ENCODE results near the gene WIPF1.

WIPF1 gene

DNA sequence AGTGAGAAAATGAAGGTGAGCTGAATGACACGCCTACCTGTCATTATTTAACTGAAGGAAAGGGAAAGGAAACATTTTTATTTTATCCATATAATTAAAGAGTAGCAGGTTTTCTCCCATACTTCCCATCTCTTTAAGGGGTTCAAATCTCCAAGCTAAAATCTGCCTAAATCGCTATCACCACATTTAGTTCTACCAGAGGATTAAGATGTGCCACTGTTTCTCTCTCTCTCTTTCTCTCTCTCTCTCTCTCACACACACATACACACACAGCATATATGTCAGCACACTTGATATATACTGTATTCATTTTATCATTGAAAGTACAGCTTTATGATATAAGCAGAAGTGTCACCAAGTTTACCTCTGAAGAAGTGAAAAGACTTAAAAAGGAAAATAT lies 3.1 kb downstream of the WIPF1 start:
- no peak for DNase-seq

DNA sequence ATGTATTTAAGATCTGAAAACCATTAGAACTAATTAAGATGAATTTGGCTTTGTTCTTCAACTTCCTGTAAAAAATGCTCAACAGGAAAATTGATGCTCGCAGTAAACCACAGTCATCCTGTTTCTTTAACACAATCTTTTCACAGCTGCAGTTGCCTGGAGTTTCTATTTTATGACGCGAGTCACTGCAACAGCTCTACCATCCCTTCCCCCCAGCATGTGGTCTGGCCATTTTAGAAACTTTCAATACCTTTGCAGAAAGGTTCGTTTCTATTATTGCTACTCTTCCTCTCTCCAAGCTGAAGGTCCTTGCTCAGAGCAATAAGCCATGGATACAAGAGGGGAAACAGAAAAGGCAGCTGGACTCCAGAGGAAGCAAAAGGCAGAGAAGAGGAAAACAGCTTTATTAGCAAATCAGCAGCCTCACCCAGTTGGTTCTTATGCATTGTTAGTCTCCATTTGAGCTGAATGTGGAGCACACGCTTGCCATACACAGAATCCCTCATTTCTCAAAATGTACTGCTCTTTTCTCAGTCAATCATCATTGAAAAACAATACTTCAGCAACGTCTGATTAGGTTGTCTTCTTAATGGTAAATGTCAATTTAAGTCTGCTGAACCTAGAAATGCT lies 3.9 kb downstream of the WIPF1 start:
- DNase-seq, result peak; percentile 87

- DNase-seq, result peak; percentile 39
These were observed 4.6 kb downstream of the WIPF1 start for GRCh38 chr2:174593041-174593440.

- DNase-seq, result no peak
These were observed 5.9 kb downstream of the WIPF1 start for GRCh38 chr2:174591740-174592139.

DNA sequence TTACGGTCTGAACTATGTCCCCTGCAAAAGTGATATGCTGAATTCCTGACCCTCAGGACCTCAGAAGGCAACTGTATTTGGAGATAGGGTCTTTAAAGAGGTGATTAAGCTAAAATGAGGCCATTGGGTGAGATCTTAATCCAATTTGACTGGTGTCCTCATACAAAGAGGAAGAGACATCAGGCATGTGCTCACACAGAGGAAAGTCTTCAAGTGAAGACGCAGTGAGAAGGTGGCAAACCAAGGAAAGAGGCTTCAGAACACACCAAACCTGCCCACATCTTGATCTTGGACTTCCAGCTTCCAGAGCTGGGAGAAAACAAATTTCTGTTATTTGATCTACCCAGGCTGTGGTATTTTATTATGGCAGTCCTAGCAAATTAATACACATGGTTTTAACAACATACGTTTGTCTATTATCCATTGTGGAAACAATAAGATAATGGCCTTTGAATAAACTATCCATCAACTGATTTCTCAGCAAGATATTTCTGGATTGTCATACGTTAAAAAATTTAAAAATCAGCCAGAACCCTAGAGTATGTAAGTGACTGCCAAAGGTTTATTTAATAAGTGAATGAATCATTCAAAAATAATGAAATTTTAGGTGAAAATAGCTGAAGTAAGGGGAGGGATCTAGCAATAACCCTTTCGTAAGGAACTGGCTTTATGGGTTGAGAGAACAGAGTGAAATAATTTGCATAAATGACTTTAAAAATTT lies 6.5 kb downstream of the WIPF1 start:
- peak; percentile 63 for DNase-seq

- no peak for DNase-seq
These were observed 7.3 kb downstream of the WIPF1 start for GRCh38 chr2:174590346-174590745.

GRCh38 chr2:174589334-174589733 lies 8.3 kb downstream of the WIPF1 start:
- no peak for DNase-seq

GRCh38 chr2:174588463-174588862 lies 9.1 kb downstream of the WIPF1 start:
- DNase-seq, result no peak

- DNase-seq, result no peak
These were observed 10.0 kb downstream of the WIPF1 start for GRCh38 chr2:174587579-174587978.

DNA sequence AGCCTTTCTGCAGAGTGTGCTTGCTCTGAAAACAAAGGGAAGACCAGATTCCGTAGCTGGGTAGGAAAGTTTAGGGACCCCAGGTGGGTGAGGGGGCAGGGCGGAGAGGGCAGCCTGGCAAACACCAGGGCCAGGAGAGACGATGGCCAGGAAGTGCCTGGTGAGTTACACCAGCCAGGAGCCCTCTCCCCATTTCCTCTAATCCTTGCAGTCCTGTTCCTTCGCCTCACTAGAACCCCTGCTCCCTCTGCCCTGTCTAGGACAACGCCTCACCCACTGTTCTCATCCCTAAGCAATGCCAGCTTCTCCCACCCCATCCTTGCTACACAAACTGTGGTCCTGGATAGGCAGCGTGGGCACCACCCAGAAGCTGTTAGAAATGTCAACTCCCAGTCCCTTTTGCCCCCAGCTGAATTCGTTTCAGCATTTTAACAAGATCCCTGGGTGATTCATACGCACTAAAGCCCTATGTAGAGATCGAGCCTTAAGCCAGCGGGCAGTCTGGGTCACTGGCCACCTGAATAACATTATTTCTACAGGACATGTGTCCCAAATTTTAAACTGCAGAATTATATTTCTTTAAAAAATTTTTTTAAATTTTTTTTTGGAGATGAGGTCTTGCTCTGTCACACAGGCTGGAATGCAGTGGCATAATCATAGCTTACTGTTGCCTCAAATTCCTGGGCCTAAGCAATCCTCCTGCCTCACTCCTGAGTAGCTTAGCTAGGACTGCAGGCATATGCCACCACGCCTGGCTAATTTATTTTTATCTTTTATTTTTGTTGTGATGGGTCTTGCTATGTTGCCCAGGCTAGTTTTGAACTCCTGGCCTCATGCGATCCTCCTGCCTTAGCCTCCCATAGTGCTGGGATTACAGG lies 10.9 kb downstream of the WIPF1 start:
- no peak for DNase-seq

GRCh38 chr2:174585657-174586252 lies 11.8 kb downstream of the WIPF1 start:
- DNase-seq, result no peak

DNA sequence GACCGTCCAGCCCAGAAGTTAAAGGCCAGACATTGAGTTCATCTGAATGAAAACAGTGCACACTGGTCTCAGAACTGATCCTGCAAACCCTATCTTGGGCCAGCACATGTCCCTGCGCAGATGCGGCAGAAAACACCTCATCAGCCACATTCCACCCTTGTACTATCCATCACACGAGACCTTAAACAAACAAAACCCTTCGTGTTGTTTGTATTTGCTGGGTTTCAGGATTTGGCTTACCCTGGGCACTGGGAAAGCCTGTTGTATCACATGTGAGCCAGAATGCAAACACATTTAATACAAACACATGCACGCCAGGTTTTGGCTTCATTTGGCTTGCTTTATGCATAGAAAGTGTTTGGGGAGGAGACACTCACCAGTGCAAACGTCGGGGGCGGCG lies 12.5 kb downstream of the WIPF1 start:
- DNase-seq, result no peak

- DNase-seq, result no peak
These were observed 16.1 kb downstream of the WIPF1 start for GRCh38 chr2:174581491-174581890.

GRCh38 chr2:174580951-174581350 lies 16.7 kb downstream of the WIPF1 start:
- no peak for DNase-seq

GRCh38 chr2:174577967-174578589 lies 19.5 kb downstream of the WIPF1 start:
- DNase-seq, result peak; percentile 82

- no peak for DNase-seq
These were observed 22.4 kb downstream of the WIPF1 start for GRCh38 chr2:174575124-174575776.

DNA sequence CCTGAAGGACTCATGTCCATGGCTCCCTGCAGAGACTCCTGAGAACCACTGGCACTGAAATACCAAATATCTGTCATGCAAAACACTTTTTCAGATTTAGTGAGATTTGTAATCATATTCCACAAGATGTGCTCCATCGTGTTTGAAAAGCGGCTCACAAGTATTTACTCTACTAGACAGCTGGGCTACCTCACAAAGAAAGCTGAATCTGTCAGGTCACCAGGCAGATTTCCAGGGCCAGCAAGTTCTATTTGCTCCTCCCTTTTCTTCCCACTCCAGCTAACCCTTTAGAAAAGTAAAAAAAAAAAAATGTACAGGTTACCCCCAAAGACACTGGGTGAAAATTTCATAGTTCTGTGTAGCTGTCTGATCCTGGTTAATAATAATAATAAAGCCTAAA lies 22.9 kb downstream of the WIPF1 start:
- DNase-seq, result no peak

DNA sequence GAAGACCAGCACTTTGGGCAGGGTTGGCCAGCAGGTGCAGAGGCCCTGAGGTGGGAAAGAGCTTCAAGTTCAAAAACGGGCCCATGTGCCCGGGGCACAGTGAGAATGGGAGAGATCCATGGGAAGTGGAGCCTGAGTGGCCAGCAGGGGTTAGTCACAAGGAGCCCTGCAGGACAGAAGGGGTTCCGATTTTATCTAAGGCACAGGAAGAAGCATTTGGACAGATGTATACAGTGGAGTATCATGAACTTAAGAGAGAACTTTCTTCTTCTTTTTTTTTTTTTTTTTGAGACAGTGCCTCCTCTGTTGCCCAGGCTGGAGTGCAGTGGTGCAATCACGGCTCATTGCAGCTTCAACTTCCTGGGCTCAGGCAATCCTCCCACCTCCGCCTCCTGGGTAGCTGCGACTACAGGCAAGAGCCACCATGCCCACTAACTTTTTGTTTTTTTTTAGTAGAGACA lies 24.0 kb downstream of the WIPF1 start:
- DNase-seq, result no peak

DNA sequence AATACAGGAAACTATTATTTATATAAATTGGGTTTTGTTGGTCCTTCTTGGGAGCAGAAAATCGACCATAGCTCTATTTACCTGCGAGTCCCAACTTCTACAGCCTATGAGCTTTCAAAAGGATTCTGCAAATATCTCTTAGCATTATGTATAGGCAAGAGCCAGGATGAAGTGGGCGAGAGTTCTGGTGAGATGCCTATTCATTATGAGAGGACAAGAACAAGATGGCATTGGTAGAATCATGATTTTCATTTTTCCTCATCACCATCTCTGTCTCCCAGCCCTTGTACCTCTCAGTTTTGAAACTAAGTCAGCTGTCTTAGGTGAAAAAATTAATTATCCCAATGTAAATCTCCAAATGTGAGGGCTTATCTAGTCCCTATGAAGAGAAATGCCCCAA lies 25.0 kb downstream of the WIPF1 start:
- DNase-seq, result no peak

GRCh38 chr2:174571669-174572323 lies 25.8 kb downstream of the WIPF1 start:
- DNase-seq, result no peak

DNA sequence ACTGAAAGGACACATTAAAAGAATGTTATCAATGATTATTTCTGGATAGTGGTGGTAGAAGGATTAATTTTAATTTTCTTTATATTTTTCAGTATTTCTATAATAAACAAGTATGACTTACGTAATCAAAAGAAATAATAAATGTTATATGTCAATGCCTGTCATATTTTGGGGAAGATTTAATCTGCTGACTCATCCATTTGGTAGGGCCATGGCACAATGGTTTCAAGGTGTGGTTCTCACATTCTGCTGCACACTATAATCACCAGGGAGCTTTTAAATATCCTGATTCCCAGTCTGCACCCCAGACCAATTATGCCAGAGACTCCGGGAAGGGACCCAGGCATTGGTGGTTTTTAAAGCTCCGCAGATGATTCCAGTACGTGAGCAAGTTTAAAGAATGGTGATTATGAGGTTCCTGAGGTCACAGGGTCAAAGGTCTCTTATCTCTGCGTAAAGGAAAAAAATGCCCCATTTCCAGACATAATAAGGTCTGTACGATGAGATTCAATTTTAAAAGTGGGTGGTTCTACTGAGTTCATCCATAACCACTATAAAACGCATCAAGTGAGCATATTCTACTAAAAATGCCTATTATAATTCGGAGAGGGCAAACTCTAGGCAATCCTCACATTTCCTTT lies 27.2 kb downstream of the WIPF1 start:
- no peak for DNase-seq

All from hematopoietic multipotent progenitor cell treated with erythropoietin and hydrocortisone succinate and interleukin-3 and kit ligand, for 6 days (in vitro differentiated cells).